ENCODE results near the gene SPRED3.

DNA sequence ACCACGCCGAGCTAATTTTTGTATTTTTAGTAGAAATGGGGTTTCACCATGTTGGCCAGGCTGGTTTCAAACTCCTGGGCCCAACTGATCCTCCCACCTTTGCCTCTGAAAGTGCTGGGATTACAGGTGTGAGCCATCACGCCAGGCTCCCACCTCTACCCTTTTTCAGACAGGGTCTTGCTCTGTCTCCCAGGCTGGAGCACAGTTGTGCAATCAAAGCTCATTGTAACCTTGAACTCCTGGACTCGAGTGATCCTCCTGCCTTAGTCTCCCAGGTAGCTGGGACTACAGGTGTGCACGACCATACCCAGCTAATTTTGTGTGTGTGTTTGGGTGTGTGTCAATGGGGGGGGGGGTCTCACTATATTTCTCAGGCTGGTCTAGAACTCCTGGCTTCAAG, 35.8 kb downstream of the SPRED3 start:
- TF ChIP-seq, protein P1, sequence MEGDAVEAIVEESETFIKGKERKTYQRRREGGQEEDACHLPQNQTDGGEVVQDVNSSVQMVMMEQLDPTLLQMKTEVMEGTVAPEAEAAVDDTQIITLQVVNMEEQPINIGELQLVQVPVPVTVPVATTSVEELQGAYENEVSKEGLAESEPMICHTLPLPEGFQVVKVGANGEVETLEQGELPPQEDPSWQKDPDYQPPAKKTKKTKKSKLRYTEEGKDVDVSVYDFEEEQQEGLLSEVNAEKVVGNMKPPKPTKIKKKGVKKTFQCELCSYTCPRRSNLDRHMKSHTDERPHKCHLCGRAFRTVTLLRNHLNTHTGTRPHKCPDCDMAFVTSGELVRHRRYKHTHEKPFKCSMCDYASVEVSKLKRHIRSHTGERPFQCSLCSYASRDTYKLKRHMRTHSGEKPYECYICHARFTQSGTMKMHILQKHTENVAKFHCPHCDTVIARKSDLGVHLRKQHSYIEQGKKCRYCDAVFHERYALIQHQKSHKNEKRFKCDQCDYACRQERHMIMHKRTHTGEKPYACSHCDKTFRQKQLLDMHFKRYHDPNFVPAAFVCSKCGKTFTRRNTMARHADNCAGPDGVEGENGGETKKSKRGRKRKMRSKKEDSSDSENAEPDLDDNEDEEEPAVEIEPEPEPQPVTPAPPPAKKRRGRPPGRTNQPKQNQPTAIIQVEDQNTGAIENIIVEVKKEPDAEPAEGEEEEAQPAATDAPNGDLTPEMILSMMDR (IDR thresholded peaks at IDR 0.05), result no peak
- no peak for TF ChIP-seq POLR2A (IDR thresholded peaks at IDR 0.05)

All from thyroid gland (tissue), 4 donors.